Measurements from ENCODE around the gene CCNG1.

DNA sequence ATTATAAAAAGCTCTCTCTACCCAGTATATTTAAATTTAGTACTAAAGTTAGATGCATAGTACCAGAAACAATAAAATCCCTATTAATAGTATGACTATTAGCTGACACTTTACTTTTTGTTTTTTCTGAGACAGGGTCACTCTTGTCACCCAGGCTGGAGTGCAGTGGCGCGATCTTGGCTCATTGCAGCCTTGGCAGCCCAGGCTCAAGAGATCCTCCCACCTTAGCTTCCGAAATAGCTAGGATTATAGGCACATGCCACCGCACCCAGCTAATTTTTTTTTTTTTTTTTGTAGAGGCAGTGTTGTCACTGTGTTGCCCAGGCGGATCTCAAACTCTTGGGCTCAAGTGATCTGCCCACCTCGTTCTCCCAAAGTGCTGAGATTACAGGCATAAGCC, 8.0 kb downstream of the CCNG1 start:
- TF ChIP-seq EP300 (IDR thresholded peaks at IDR 0.05) (no peak), CTCF (IDR thresholded peaks at IDR 0.05) (no peak), POLR2A (IDR thresholded peaks at IDR 0.05; ENCODE audit: low read length) (no peak), NR3C1 (IDR thresholded peaks at IDR 0.05) (no peak), CBX8 (IDR thresholded peaks at IDR 0.05) (no peak), RNF2 (IDR thresholded peaks at IDR 0.05; ENCODE audit: borderline replicate concordance, low read depth) (no peak), MYC (IDR thresholded peaks at IDR 0.05; ENCODE audit: borderline replicate concordance, low read length) (no peak), RAD21 (conservative IDR thresholded peaks at IDR 0.05 in 1 of 2, IDR thresholded peaks at IDR 0.05 in 1 of 2) (no peak), CEBPB (IDR thresholded peaks at IDR 0.05) (no peak)
